ENCODE measurements around the gene KPTN. TPM values are rescaled to one million over a fixed set of nuclear protein-coding genes. Genes with fewer than 3 reads are reported as not detected.

KPTN gene
- total RNA-seq, 1 donor from 2014 or later, result 12.0 TPM

DNA sequence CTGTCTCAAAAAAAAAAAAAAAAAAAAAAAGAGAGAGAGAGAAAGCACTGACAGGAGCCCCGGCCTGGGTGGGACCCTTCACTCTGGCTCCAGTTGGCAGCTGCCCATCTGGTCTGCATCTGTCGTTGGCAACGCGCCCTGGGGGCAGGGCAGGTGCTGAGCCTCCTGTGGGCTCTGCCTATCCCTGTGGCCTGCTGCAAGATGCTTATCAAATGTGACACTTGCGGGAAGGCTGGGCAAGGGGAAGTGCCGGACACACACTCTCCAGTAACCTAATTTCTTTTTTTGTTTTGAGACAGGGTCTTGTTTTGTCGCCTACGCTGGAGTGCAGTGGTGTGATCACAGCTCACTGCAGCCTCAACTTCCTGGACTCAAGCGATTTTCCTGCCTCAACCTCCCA is 10.7 kb upstream of the KPTN start:
- Mint-ChIP-seq H3K27ac (ENCODE audit: unreplicated experiment) (no peak overlapping the region), H3K27me3 (ENCODE audit: unreplicated experiment) (peaks cover 11% of the 10 kb centered on the region)

GRCh38 chr19:47494211-47494547 is 10.2 kb upstream of the KPTN start:
- H3K27me3 Mint-ChIP-seq (ENCODE audit: unreplicated experiment), result peaks cover 11% of the 10 kb centered on the region
- H3K36me3 Mint-ChIP-seq (ENCODE audit: low read depth, unreplicated experiment), result peaks cover 36% of the 10 kb centered on the region
- no peak for TF ChIP-seq CTCF (IDR thresholded peaks at IDR 0.05; ENCODE audit: unreplicated experiment)
- H3K4me3 Mint-ChIP-seq (ENCODE audit: unreplicated experiment), result no peak overlapping the region
- DNase-seq (ENCODE audit: low spot score), result no peak
- H3K9me3 Mint-ChIP-seq (ENCODE audit: unreplicated experiment), result no peaks in the 10 kb centered on the region
- H3K27ac Mint-ChIP-seq (ENCODE audit: unreplicated experiment), result no peak overlapping the region
- no peaks in the 10 kb centered on the region for H3K4me1 Mint-ChIP-seq (ENCODE audit: unreplicated experiment)

More for the DNA sequence above, 10.7 kb upstream of the KPTN start:
- no peak for TF ChIP-seq CTCF (IDR thresholded peaks at IDR 0.05; ENCODE audit: unreplicated experiment)
- no peak for DNase-seq (ENCODE audit: low spot score)
- Mint-ChIP-seq H3K4me1 (ENCODE audit: unreplicated experiment) (no peaks in the 10 kb centered on the region), H3K36me3 (ENCODE audit: low read depth, unreplicated experiment) (peaks cover 35% of the 10 kb centered on the region), H3K4me3 (ENCODE audit: unreplicated experiment) (no peak overlapping the region), H3K9me3 (ENCODE audit: unreplicated experiment) (no peaks in the 10 kb centered on the region)

DNA sequence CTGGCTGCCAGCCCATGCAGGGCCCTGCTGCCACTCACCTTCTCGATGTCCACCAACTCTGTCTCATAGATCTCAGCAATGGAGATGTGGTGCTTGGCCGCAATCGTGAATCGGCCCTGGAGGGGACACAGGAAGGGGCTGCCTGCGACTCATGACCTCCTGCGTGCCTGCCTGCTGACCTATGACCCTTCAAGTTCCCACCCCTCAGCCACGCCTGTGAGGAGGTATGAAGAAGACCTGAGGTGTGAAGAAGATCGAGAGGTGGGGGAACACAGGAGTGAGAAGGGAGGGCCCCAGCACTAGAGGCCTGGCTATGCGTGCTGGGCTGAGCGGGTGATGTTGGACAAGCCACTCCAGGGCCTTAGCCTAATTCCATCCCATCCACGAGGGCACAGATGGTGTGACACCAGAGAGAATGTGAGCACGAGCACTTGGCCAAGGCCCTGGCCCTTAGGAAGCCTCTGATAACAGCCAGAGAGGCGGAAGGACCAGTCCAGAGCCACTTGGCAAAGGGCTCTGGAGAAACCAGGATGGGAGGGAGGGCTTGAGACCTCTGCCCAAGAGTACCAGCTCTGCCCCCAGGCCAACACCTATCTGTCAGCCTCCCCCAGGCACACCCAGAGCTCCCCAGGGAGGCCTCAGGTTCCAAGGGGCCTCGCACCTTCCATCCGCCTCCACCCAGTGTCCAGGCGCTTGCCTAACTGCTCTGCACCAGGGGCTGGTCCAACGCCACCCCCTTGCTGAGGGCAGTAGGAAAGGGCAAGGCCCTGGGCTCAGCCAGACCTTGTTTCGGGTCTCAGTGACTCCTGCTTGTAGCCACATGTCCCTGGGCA is 9.6 kb upstream of the KPTN start:
- Mint-ChIP-seq H3K27me3 (ENCODE audit: unreplicated experiment) (peaks cover 11% of the 10 kb centered on the region), H3K27ac (ENCODE audit: unreplicated experiment) (no peak overlapping the region), H3K4me3 (ENCODE audit: unreplicated experiment) (peak overlapping the region; percentile 68)

GRCh38 chr19:47492571-47493377 is 8.8 kb upstream of the KPTN start:
- peaks cover 11% of the 10 kb centered on the region for H3K27me3 Mint-ChIP-seq (ENCODE audit: unreplicated experiment)
- no peaks in the 10 kb centered on the region for H3K9me3 Mint-ChIP-seq (ENCODE audit: unreplicated experiment)
- DNase-seq (ENCODE audit: low spot score), result no peak
- peaks cover 29% of the 10 kb centered on the region for H3K36me3 Mint-ChIP-seq (ENCODE audit: low read depth, unreplicated experiment)
- no peaks in the 10 kb centered on the region for H3K4me1 Mint-ChIP-seq (ENCODE audit: unreplicated experiment)
- no peak for TF ChIP-seq CTCF (IDR thresholded peaks at IDR 0.05; ENCODE audit: unreplicated experiment)
- no peak overlapping the region for H3K4me3 Mint-ChIP-seq (ENCODE audit: unreplicated experiment)
- no peak overlapping the region for H3K27ac Mint-ChIP-seq (ENCODE audit: unreplicated experiment)

More for the DNA sequence above, 9.6 kb upstream of the KPTN start:
- Mint-ChIP-seq H3K36me3 (ENCODE audit: low read depth, unreplicated experiment) (peaks cover 30% of the 10 kb centered on the region), H3K4me1 (ENCODE audit: unreplicated experiment) (no peaks in the 10 kb centered on the region), H3K9me3 (ENCODE audit: unreplicated experiment) (no peaks in the 10 kb centered on the region)
- no peak for DNase-seq (ENCODE audit: low spot score)
- no peak for TF ChIP-seq CTCF (IDR thresholded peaks at IDR 0.05; ENCODE audit: unreplicated experiment)

DNA sequence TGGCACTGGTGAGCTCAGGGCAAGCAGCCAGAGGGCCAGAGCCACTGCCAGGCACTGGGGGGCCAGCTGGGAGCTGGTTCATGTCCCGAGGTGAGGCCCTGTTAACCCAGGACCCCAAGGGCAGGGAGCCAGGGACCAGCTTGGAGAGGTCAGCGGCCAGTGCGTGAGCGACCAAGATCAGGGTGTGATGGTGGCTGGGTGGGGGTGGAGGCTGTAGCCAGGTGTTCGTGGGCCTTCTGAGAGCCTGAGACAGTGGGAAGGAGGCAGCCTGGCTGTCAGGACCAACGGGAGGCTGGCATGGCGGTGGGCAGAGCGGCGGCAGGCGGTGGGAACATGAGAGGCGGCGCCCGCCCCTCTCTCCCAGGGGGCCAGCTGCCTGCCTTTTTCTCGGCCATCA is 8.1 kb upstream of the KPTN start:
- Mint-ChIP-seq H3K4me1 (ENCODE audit: unreplicated experiment) (no peaks in the 10 kb centered on the region), H3K27ac (ENCODE audit: unreplicated experiment) (no peak overlapping the region), H3K36me3 (ENCODE audit: low read depth, unreplicated experiment) (peaks cover 31% of the 10 kb centered on the region), H3K27me3 (ENCODE audit: unreplicated experiment) (peaks cover 11% of the 10 kb centered on the region), H3K9me3 (ENCODE audit: unreplicated experiment) (no peaks in the 10 kb centered on the region), H3K4me3 (ENCODE audit: unreplicated experiment) (no peak overlapping the region)
- no peak for TF ChIP-seq CTCF (IDR thresholded peaks at IDR 0.05; ENCODE audit: unreplicated experiment)
- DNase-seq (ENCODE audit: low spot score), result no peak
